Upper lobe of left lung (tissue), 6 donors: ENCODE measurements around the gene KIF6. TPM values are rescaled to one million over a fixed set of nuclear protein-coding genes. Genes with fewer than 3 reads are reported as not detected.

Experiments
- ATAC-seq, 2 donors: fragments of 200-7000 bp; cut with Tn5 transposase; one replicate each; pipeline ENCODE4 v1.9.1; 2022; ENCODE audit warnings: mild to moderate bottlenecking in 2 of 2, moderate library complexity in 2 of 2; ENCODE audit not compliant: low FRiP score in 2 of 2
- DNase-seq, 2 donors: peaks; one replicate each; pipeline ENCODE4 v3.0.0-alpha.2; 2019 to 2020
- H3K27ac ChIP-seq, 4 donors: fragments of 200-600 bp; sonication (generic); one replicate each; pipeline ENCODE4 v1.5.1; 2016 to 2019
- H3K27me3 ChIP-seq, 4 donors: fragments of 200-600 bp; sonication (generic); one replicate each; pipeline ENCODE4 v1.5.1; 2017 to 2019
- H3K36me3 ChIP-seq, 4 donors: fragments of 200-600 bp; sonication (generic); one replicate each; pipeline ENCODE4 v1.5.1; 2016 to 2019
- H3K4me1 ChIP-seq, 4 donors: fragments of 200-600 bp; sonication (generic); one replicate each; pipeline ENCODE4 v1.5.1; 2018 to 2019
- H3K4me3 ChIP-seq, 4 donors: fragments of 200-600 bp; sonication (generic); one replicate each; pipeline ENCODE4 v1.5.1; 2017 to 2019; ENCODE audit warnings: mild to moderate bottlenecking in 2 of 4, moderate library complexity in 1 of 4
- H3K9me3 ChIP-seq, 4 donors: fragments of 200-600 bp; sonication (generic); one replicate each; pipeline ENCODE4 v1.5.1; 2018 to 2019
- CTCF ChIP-seq, 6 experiments: fragments of 450-650 bp in 4 of 6; fragments of 200-600 bp in 2 of 6; sonication (generic) in 2 of 6; IDR thresholded peaks; one replicate each; pipeline ENCODE4 v1.5.1; 2016 to 2019; ENCODE audit warnings: antibody characterized with exemption in 6 of 6
- EP300 ChIP-seq, 4 donors: sonication (generic); formaldehyde crosslinking; IDR thresholded peaks; one replicate each; pipeline ENCODE4 v1.5.1; 2017; ENCODE audit warnings: antibody characterized with exemption in 4 of 4, control low read depth in 2 of 4
- POLR2A ChIP-seq, 4 donors: fragments of 450-650 bp; IDR thresholded peaks; one replicate each; pipeline ENCODE4 v1.5.1; 2016 to 2017; ENCODE audit warnings: antibody characterized with exemption in 4 of 4, mild to moderate bottlenecking in 2 of 4
- POLR2AphosphoS5 ChIP-seq, 2 donors: sonication (generic); formaldehyde crosslinking; IDR thresholded peaks; one replicate each; pipeline ENCODE4 v1.5.1; 2017; ENCODE audit warnings: antibody characterized with exemption in 2 of 2
- WGBS, 2 donors: methylation state at CpG; one replicate each; pipeline ENCODE4 v1.1.5; 2017 to 2018; 5-methylcytosine and 5-hydroxymethylcytosine counted together
- total RNA-seq, 6 donors: library from RNA; depleted of rRNA in 4 of 6; stranded (reverse); fragments of >200 nt in 4 of 6; gene quantifications; one replicate each; pipeline versions ENCODE4 v1.1.0 to v1.2.1, GENCODE V29; 2016 to 2021
- donor health status: DM: no; HTN: no; CAD: no; lungs with moderate emphysema.
- donor health status: DM: no; HTN: yes; CAD: no; lungs with severe emphysema.

The KIF6 gene
- total RNA-seq, 6 donors from 2014 or later: 0.55 to 7.9 (median 1.5) TPM

DNA sequence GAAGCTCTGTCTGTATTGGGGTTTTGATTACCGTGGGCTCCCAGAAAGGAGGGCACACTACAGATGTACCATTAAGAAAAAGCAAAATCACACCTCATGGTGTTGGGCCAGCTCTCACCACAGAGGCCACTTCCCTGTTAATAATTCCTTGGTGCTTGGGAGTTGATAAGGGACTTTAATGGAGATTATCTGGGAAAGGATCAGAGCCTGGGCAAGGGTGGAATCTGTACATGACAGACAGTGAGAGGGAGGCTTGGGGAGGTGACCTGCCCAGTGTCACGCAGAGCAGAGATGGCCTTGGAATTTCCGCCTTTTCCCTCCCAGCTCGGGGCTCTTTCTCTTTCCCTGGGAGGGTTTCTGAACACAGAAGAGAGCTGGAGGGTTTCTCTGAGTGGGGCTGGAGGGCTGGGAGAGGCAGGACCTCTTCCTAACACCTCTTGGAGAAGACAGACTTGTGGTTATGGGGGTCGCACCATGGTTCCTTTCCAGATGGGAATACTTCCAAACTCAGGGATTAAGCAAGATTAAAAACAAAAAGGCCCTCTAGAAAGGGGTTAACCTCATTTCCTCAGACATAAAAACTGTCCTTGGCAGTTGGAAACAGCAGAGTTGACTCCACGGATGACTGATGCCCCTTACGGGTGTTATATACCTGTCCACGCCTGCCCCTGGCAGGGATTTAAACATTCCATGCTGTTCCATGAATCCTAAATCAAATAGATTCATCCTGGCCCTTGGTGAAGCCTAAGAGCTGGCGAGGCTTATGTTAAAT is 385.9 kb downstream of the KIF6 start:
- Histone ChIP-seq H3K4me1 (peaks cover 9 to 45% (median 40%) of the 10 kb centered on the region in 4 donors), H3K27ac (peak overlapping the region; percentile 35 to 58 (median 44))
- TF ChIP-seq CTCF (IDR thresholded peaks at IDR 0.05) (no peak), POLR2A (IDR thresholded peaks at IDR 0.05) (no peak), EP300 (IDR thresholded peaks at IDR 0.05) (no peak), POLR2AphosphoS5 (IDR thresholded peaks at IDR 0.05) (no peak)

DNA sequence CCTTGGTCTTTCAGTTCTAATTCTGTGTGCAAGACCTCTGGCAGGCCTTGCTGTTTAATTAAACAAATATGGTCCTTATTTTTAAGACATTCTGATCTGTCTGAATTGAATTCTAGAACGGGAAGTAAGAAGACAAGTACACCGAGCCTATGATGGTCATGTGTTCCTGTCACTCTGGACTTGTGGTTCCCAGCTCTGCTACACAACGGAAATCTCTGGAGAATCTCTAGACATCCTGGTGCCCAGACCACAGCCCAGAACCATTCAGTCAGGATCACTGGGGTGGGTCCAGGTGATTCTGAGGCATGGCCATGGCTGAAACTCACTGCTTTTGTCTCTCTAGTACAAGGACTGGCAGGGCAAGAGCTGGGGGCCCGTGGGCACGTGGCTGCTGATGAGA is 386.8 kb downstream of the KIF6 start:
- H3K4me1 ChIP-seq: peaks cover 9 to 42% (median 35%) of the 10 kb centered on the region in 4 donors
- WGBS, 2 donors: 41 to 59% methylated on average over 3 to 5 of the region's 5 CpGs

More for the DNA sequence above, 385.9 kb downstream of the KIF6 start:
- no peaks in the 10 kb centered on the region for H3K9me3 ChIP-seq
- no peaks in the 10 kb centered on the region for H3K27me3 ChIP-seq
- ATAC-seq (no peak), DNase-seq (no peak)
- no peak overlapping the region for H3K4me3 ChIP-seq
- WGBS, 2 donors: 36 to 58% methylated on average over 8 to 9 of the region's 9 CpGs
- H3K36me3 ChIP-seq: no peaks in the 10 kb centered on the region

DNA sequence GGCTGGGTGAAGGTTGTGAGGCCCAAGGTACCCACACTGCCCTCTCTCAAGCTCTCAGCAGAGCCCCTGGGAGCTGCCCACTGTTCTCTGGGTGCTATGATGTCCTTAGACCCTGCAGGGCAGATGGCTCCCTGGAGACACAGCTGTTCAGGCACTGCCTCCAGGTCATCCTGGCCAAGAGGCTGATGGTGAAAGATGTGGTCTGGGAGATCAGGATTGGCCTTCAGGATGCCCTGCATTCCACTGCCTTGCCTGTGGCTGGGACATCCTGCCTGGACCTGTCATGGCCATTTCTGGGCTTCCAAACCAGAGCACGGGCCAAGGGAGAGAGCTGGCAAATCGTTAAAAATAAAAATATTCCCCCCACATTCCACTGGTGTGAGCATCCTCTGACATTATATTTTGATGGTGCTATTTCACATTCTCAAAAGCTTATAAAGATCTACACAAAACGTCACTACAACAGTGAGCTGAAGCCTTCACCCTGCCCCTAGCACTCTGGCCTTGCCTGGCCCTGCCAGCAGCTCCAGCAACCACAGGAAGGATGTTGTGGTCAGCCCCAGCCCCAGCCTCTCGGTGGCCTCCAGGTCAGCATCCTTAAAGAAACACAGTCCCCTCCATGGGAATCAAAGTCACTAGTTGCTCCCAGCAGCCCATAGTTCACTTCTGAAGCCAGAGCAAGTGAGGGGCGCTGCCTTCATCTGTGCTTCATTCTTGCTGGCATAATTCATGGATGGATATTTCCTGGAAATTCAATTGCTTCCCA is 389.2 kb downstream of the KIF6 start:
- Histone ChIP-seq H3K36me3 (no peaks in the 10 kb centered on the region), H3K27ac (peak overlapping the region in 1 of 4 donors; percentile 21), H3K4me1 (peaks cover 6 to 32% (median 25%) of the 10 kb centered on the region in 4 donors), H3K4me3 (no peak overlapping the region), H3K9me3 (no peaks in the 10 kb centered on the region), H3K27me3 (no peaks in the 10 kb centered on the region)
- peak in 1 of 2 donors; percentile 40 for ATAC-seq
- no peak for DNase-seq
- TF ChIP-seq POLR2AphosphoS5 (IDR thresholded peaks at IDR 0.05): no peak
- no peak for TF ChIP-seq POLR2A (IDR thresholded peaks at IDR 0.05)
- no peak for TF ChIP-seq CTCF (IDR thresholded peaks at IDR 0.05)
- TF ChIP-seq EP300 (IDR thresholded peaks at IDR 0.05): no peak
- WGBS, 2 donors: 49 to 53% methylated on average over 4 to 5 of the region's 5 CpGs

More for the DNA sequence above, 386.8 kb downstream of the KIF6 start:
- Histone ChIP-seq H3K4me3 (no peak overlapping the region), H3K27me3 (no peaks in the 10 kb centered on the region), H3K27ac (no peak overlapping the region), H3K36me3 (no peaks in the 10 kb centered on the region), H3K9me3 (no peaks in the 10 kb centered on the region)
- no peak for DNase-seq
- no peak for ATAC-seq
- no peak for TF ChIP-seq CTCF (IDR thresholded peaks at IDR 0.05)
- no peak for TF ChIP-seq POLR2AphosphoS5 (IDR thresholded peaks at IDR 0.05)
- no peak for TF ChIP-seq EP300 (IDR thresholded peaks at IDR 0.05)

GRCh38 chr6:39333644-39334438 is 391.4 kb downstream of the KIF6 start:
- no peaks in the 10 kb centered on the region for H3K27me3 ChIP-seq
- 83 to 85% methylated on average over 7 of the region's 7 CpGs for WGBS, 2 donors
- ATAC-seq (no peak), DNase-seq (no peak)
- H3K27ac ChIP-seq: no peak overlapping the region
- H3K9me3 ChIP-seq: no peaks in the 10 kb centered on the region
- peaks cover 4 to 16% (median 9%) of the 10 kb centered on the region in 4 donors for H3K4me1 ChIP-seq
- H3K36me3 ChIP-seq: no peaks in the 10 kb centered on the region
- TF ChIP-seq CTCF (IDR thresholded peaks at IDR 0.05) (no peak), EP300 (IDR thresholded peaks at IDR 0.05) (no peak), POLR2AphosphoS5 (IDR thresholded peaks at IDR 0.05) (no peak), POLR2A (IDR thresholded peaks at IDR 0.05) (no peak)
- no peak overlapping the region for H3K4me3 ChIP-seq
